ENCODE results near the gene NXF1.
"Not testable (repeated sequence)": the region's sequence is repeated elsewhere in the genome, so short reads cannot be mapped to it uniquely, and the experiment has no call there.

NXF1 gene

GRCh38 chr11:62832336-62833234, 27.3 kb upstream of the NXF1 start, which contains the start of gene TEX54:
Gene TEX54 (minus strand): TSS chr11:62832841.
- DNase-seq (ENCODE audit: extremely low read depth in 1 of 2, low read depth in 1 of 2): no peak

GRCh38 chr11:62831520-62832335, 26.5 kb upstream of the NXF1 start, which contains the start of gene STX5:
Gene STX5 (minus strand): TSS chr11:62832051. CDS start chr11:62831243, 808 bp downstream.
- peak; percentile 97 to 99 for DNase-seq (ENCODE audit: extremely low read depth in 1 of 2, low read depth in 1 of 2)

- DNase-seq (ENCODE audit: extremely low read depth in 1 of 2, low read depth in 1 of 2): no peak
These were observed 25.8 kb upstream of the NXF1 start for GRCh38 chr11:62830904-62831519.

GRCh38 chr11:62828130-62828529, 22.9 kb upstream of the NXF1 start:
- not testable (repeated sequence) for DNase-seq (ENCODE audit: extremely low read depth in 1 of 2, low read depth in 1 of 2)

- no peak for DNase-seq (ENCODE audit: extremely low read depth in 1 of 2, low read depth in 1 of 2)
These were observed 18.4 kb upstream of the NXF1 start for GRCh38 chr11:62823677-62824076.

- no peak for DNase-seq (ENCODE audit: extremely low read depth in 1 of 2, low read depth in 1 of 2)
These were observed 11.9 kb upstream of the NXF1 start for GRCh38 chr11:62817129-62817528.

- no peak for DNase-seq (ENCODE audit: extremely low read depth in 1 of 2, low read depth in 1 of 2)
These were observed 11.3 kb upstream of the NXF1 start for GRCh38 chr11:62816557-62816956.

DNA sequence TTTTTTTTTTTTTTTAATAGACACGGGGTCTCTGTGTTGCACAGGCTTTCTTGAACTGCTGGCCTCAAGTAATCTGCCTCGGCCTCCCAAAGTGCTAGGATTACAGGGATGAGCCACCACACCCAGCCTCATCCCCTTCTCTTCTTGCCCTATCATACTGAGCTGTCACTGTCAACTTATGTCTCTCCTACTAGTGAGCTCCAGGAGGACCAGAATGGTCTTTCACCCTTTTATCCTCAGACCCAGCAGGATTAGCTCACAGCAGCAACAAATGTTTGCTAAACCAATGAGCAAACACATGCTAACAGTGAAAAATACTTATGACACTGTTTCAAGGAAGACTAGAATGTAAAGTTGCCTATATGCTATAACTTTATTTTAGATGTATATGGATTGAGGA, 6.4 kb upstream of the NXF1 start:
- DNase-seq (ENCODE audit: extremely low read depth in 1 of 2, low read depth in 1 of 2): no peak

GRCh38 chr11:62810748-62811147, 5.5 kb upstream of the NXF1 start:
- no peak for DNase-seq (ENCODE audit: extremely low read depth in 1 of 2, low read depth in 1 of 2)

- no peak for DNase-seq (ENCODE audit: extremely low read depth in 1 of 2, low read depth in 1 of 2)
These were observed 1.4 kb upstream of the NXF1 start for GRCh38 chr11:62806611-62807121.

DNA sequence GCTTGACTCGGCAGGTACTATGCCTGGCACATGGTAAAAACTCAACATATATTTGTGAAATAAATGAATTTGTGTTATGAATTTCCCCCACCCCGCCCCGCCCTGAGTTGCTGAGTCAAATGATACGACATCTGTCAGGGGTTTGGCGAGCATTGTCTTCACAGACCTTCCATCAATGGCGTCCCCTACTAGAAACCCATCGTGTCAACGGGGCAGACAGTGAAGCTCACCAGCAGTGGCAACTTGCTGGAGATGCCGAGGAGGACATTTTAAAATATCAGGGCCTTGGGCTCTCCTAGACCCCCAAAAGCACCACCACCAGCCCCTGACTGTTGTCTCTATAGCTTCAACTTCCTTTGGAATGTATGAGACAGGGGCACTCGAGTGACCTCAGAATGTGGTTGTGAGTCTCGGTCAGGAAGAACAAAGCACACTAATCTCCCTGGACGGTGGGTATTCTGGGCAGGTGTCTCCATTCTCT, 761 bp upstream of the NXF1 start:
- no peak for DNase-seq (ENCODE audit: extremely low read depth in 1 of 2, low read depth in 1 of 2)

GRCh38 chr11:62804310-62805075, 747 bp downstream of the NXF1 start:
- no peak for DNase-seq (ENCODE audit: extremely low read depth in 1 of 2, low read depth in 1 of 2)

- no peak for DNase-seq (ENCODE audit: extremely low read depth in 1 of 2, low read depth in 1 of 2)
These were observed 4.2 kb downstream of the NXF1 start for GRCh38 chr11:62801071-62801470.

GRCh38 chr11:62799486-62799885, 5.8 kb downstream of the NXF1 start:
- DNase-seq (ENCODE audit: extremely low read depth in 1 of 2, low read depth in 1 of 2): no peak

GRCh38 chr11:62796281-62796680, 9.0 kb downstream of the NXF1 start:
- no peak for DNase-seq (ENCODE audit: extremely low read depth in 1 of 2, low read depth in 1 of 2)

- DNase-seq (ENCODE audit: extremely low read depth in 1 of 2, low read depth in 1 of 2): no peak
These were observed 11.0 kb downstream of the NXF1 start for GRCh38 chr11:62794201-62794775.

- DNase-seq (ENCODE audit: extremely low read depth in 1 of 2, low read depth in 1 of 2): no peak
These were observed 13.1 kb downstream of the NXF1 start for GRCh38 chr11:62792202-62792575.

GRCh38 chr11:62791501-62792201, 13.6 kb downstream of the NXF1 start, which contains the start of gene TMEM223:
Gene TMEM223 (minus strand): TSS chr11:62792006. CDS start chr11:62791994, 12 bp downstream.
- DNase-seq (ENCODE audit: extremely low read depth in 1 of 2, low read depth in 1 of 2): peak; percentile 52 to 88

GRCh38 chr11:62789576-62789975, 15.7 kb downstream of the NXF1 start:
- DNase-seq (ENCODE audit: extremely low read depth in 1 of 2, low read depth in 1 of 2): no peak

Data from activated CD8-positive, alpha-beta memory T cell treated with anti-CD3 and anti-CD28 coated beads for 1 hour (primary cell).